ENCODE results near the gene AKTIP.
"Not testable (repeated sequence)": the region's sequence is repeated elsewhere in the genome, so short reads cannot be mapped to it uniquely, and the experiment has no call there.

AKTIP gene
- 24.3 to 53.3 (median 34.1) reads per million in 4 donors for total RNA-seq

- DNase-seq = peak in 3 of 5 donors; percentile 12 to 44 (median 17)
These were observed at the start of gene AKTIP for GRCh38 chr16:53502331-53503269. AKTIP (minus strand) TSS chr16:53503209; CDS start chr16:53500259, 2,950 bp downstream.

- peak in 4 of 5 donors; percentile 23 to 62 (median 44) for DNase-seq
These were observed 47.1 kb upstream of the AKTIP start for GRCh38 chr16:53549970-53550690.

GRCh38 chr16:53546988-53547391 is 44.0 kb upstream of the AKTIP start:
- no peak for DNase-seq

GRCh38 chr16:53545433-53545832 is 42.4 kb upstream of the AKTIP start:
- DNase-seq = peak in 3 of 5 donors; percentile 15 to 44 (median 37)

GRCh38 chr16:53542283-53542682 is 39.3 kb upstream of the AKTIP start:
- DNase-seq = no peak

- no peak for DNase-seq
These were observed 38.3 kb upstream of the AKTIP start for GRCh38 chr16:53541326-53541725.

- DNase-seq = not testable (repeated sequence)
These were observed 37.0 kb upstream of the AKTIP start for GRCh38 chr16:53539759-53540718.

GRCh38 chr16:53539346-53539745 is 36.3 kb upstream of the AKTIP start:
- not testable (repeated sequence) for DNase-seq

- DNase-seq = no peak
These were observed 34.6 kb upstream of the AKTIP start for GRCh38 chr16:53537626-53538025.

GRCh38 chr16:53534206-53534605 is 31.2 kb upstream of the AKTIP start:
- DNase-seq = no peak

- DNase-seq = no peak
These were observed 27.7 kb upstream of the AKTIP start for GRCh38 chr16:53530741-53531140.

GRCh38 chr16:53530046-53530445 is 27.0 kb upstream of the AKTIP start:
- DNase-seq = no peak

GRCh38 chr16:53529513-53529912 is 26.5 kb upstream of the AKTIP start:
- no peak for DNase-seq

- no peak for DNase-seq
These were observed 25.8 kb upstream of the AKTIP start for GRCh38 chr16:53528797-53529196.

GRCh38 chr16:53523971-53524548 is 21.1 kb upstream of the AKTIP start:
- no peak for DNase-seq

- DNase-seq = no peak
These were observed 20.3 kb upstream of the AKTIP start for GRCh38 chr16:53523126-53523804.

- DNase-seq = peak in 1 of 5 donors; percentile 61
These were observed 16.5 kb upstream of the AKTIP start for GRCh38 chr16:53519417-53520091.

- peak; percentile 46 to 97 (median 61) for DNase-seq
These were observed 15.8 kb upstream of the AKTIP start for GRCh38 chr16:53518550-53519416.

GRCh38 chr16:53517851-53518250 is 14.8 kb upstream of the AKTIP start:
- no peak for DNase-seq

GRCh38 chr16:53515811-53516210 is 12.8 kb upstream of the AKTIP start:
- no peak for DNase-seq
